MCF 10A (cell line): ENCODE data around the gene RNFT2. TPM values are rescaled to one million over a fixed set of nuclear protein-coding genes. Genes with fewer than 3 reads are reported as not detected.

Source experiments
- BruUV-seq: library from RNA; stranded (reverse); fragments of 400-500 nt; replicated peaks from 2 replicates; lab custom pipeline; 2021; lab: Mats Ljungman, UMichigan
- CTCF ChIA-PET: fragments of 300-600 bp; sonication (Branson Sonifier 250); formaldehyde crosslinking; extraction: SDS; loops from one replicate; lab custom pipeline; 2021; ENCODE audit warnings: antibody characterized with exemption, inconsistent platforms; lab: Yijun Ruan, JAX
- POLR2A ChIA-PET: fragments of 300-600, 350-650 bp; sonication (Branson Sonifier 250); formaldehyde crosslinking; extraction: SDS; loops from one replicate; lab custom pipeline; 2020; ENCODE audit warnings: antibody characterized with exemption, inconsistent platforms; lab: Yijun Ruan, JAX
- DNase-seq: peaks from one replicate; pipeline ENCODE4 v3.0.0-alpha.2; 2018; ENCODE audit not compliant: unreplicated experiment
- H3K27ac Mint-ChIP-seq: one replicate; pipeline ENCODE4 v1.8.0; 2022; ENCODE audit warnings: mild to moderate bottlenecking, low read depth, mixed read lengths; ENCODE audit not compliant: unreplicated experiment
- H3K27me3 Mint-ChIP-seq: one replicate; pipeline ENCODE4 v1.8.0; 2022; ENCODE audit warnings: mixed read lengths; ENCODE audit not compliant: insufficient read depth, unreplicated experiment
- H3K36me3 Mint-ChIP-seq: one replicate; pipeline ENCODE4 v1.8.0; 2022; ENCODE audit warnings: mild to moderate bottlenecking, moderate library complexity, mixed read lengths; ENCODE audit not compliant: insufficient read depth, unreplicated experiment
- H3K4me1 Mint-ChIP-seq: one replicate; pipeline ENCODE4 v1.8.0; 2022; ENCODE audit warnings: mixed read lengths; ENCODE audit not compliant: insufficient read depth, unreplicated experiment
- H3K4me3 Mint-ChIP-seq: one replicate; pipeline ENCODE4 v1.8.0; 2022; ENCODE audit warnings: mild to moderate bottlenecking, moderate library complexity, mixed read lengths; ENCODE audit not compliant: unreplicated experiment
- H3K9me3 Mint-ChIP-seq: one replicate; pipeline ENCODE4 v1.8.0; 2022; ENCODE audit warnings: mixed read lengths; ENCODE audit not compliant: unreplicated experiment
- CTCF ChIP-seq: fragments of 200-600 bp; IDR thresholded peaks from one replicate; pipeline ENCODE4 v1.8.0; 2022; ENCODE audit warnings: antibody characterized with exemption, mild to moderate bottlenecking; ENCODE audit not compliant: unreplicated experiment
- intact Hi-C: fragments of 100-400 bp; cut with micrococcal nuclease; formaldehyde crosslinking; loops from 2 replicates; pipeline ENCODE4 v1.14.1; 2022
- total RNA-seq: library from RNA; stranded (reverse); gene quantifications from 2 replicates; pipeline ENCODE4 v1.2.3, GENCODE V29; 2022

Gene RNFT2
- total RNA-seq, 1 experiment from 2014 or later, result 7.2 TPM

- no peak for DNase-seq
- peaks cover 25% of the 10 kb centered on the region for H3K27me3 Mint-ChIP-seq
- no peak overlapping the region for H3K27ac Mint-ChIP-seq
- ChIA-PET POLR2A (interaction anchor here (0.6 to 3.0 kb wide), 8 partner anchors 14 to 604 kb away, joined by 3 to 18 read pairs (median 4); no protein-coding TSS in a partner anchor), CTCF (interaction anchor here (0.5 to 2.0 kb wide), 14 partner anchors 11 to 179 kb away, joined by 3 to 9 read pairs (median 4); no protein-coding TSS in a partner anchor)
- intact Hi-C loops, result loop anchor here (5.0 to 10.0 kb wide), 2 partner anchors 63 to 146 kb away; partner anchors contain the start of genes RNFT2 and SPRING1
- H3K4me3 Mint-ChIP-seq, result peak overlapping the region; percentile 80
- no peaks in the 10 kb centered on the region for H3K9me3 Mint-ChIP-seq
- no peak for TF ChIP-seq CTCF
- peaks cover 19% of the 10 kb centered on the region for H3K4me1 Mint-ChIP-seq
- BruUV-seq, result TSS peak; percentile 41
- no peaks in the 10 kb centered on the region for H3K36me3 Mint-ChIP-seq
These were observed 142.2 kb downstream of the RNFT2 start for GRCh38 chr12:116880213-116880816.

- CTCF ChIA-PET, result interaction anchor here (0.5 to 2.0 kb wide), 14 partner anchors 11 to 180 kb away, joined by 3 to 9 read pairs (median 4); no protein-coding TSS in a partner anchor
- H3K27ac Mint-ChIP-seq, result no peak overlapping the region
- BruUV-seq, result no TSS peak
These were observed 142.8 kb downstream of the RNFT2 start for GRCh38 chr12:116880817-116881324.

GRCh38 chr12:116881325-116881876 lies 143.3 kb downstream of the RNFT2 start, which contains the start of gene HRK:
Gene HRK, minus strand, starts transcription at chr12:116881441. Its CDS starts 134 bp downstream, at chr12:116881307.
- no TSS peak for BruUV-seq
- no peak for TF ChIP-seq CTCF
- Mint-ChIP-seq H3K27me3 (peaks cover 25% of the 10 kb centered on the region), H3K27ac (no peak within 1 kb of the TSS), H3K36me3 (no peaks in the 10 kb centered on the region), H3K4me1 (peaks cover 19% of the 10 kb centered on the region), H3K4me3 (peak within 1 kb of the TSS; percentile 80), H3K9me3 (no peaks in the 10 kb centered on the region)
- DNase-seq, result no peak
- intact Hi-C loops, result loop anchor here (5.0 to 10.0 kb wide), 2 partner anchors 64 to 147 kb away; partner anchors contain the start of genes RNFT2 and SPRING1
- ChIA-PET POLR2A (interaction anchor here (0.6 to 3.0 kb wide), 11 partner anchors 16 to 884 kb away, joined by 3 to 18 read pairs (median 4); no protein-coding TSS in a partner anchor), CTCF (interaction anchor here (0.7 to 2.0 kb wide), 12 partner anchors 11 to 178 kb away, joined by 3 to 14 read pairs (median 6); no protein-coding TSS in a partner anchor)

More at GRCh38 chr12:116880817-116881324, 142.8 kb downstream of the RNFT2 start:
- peak; percentile 54 for DNase-seq
- Mint-ChIP-seq H3K4me3 (peak overlapping the region; percentile 80), H3K27me3 (peaks cover 25% of the 10 kb centered on the region), H3K9me3 (no peaks in the 10 kb centered on the region), H3K36me3 (no peaks in the 10 kb centered on the region), H3K4me1 (peaks cover 19% of the 10 kb centered on the region)
- POLR2A ChIA-PET, result interaction anchor here (0.6 to 3.0 kb wide), 10 partner anchors 15 to 605 kb away, joined by 3 to 18 read pairs (median 4); no protein-coding TSS in a partner anchor
- TF ChIP-seq CTCF, result no peak
- intact Hi-C loops, result loop anchor here (5.0 to 10.0 kb wide), 2 partner anchors 64 to 146 kb away; partner anchors contain the start of genes RNFT2 and SPRING1
